AG09309 (cell line): ENCODE data around the gene TMEM151A.

Source experiments
- DNase-seq: peaks from one replicate; pipeline ENCODE4 v3.0.0-alpha.2; 2010; ENCODE audit warnings: low read depth
- H3K4me3 ChIP-seq: 2 replicates; pipeline ENCODE4 v1.5.1; 2011; ENCODE audit warnings: mild to moderate bottlenecking, low read depth, low read length, moderate library complexity; ENCODE audit not compliant: control insufficient read depth
- TF ChIP-seq, protein P1 (sequence below): IDR thresholded peaks from 2 replicates; pipeline ENCODE4 v1.5.1; 2011; ENCODE audit warnings: mild to moderate bottlenecking, low read depth, low read length, inconsistent platforms; ENCODE audit not compliant: insufficient read depth, control insufficient read depth; ENCODE audit errors: missing control alignments

The TMEM151A gene

DNA sequence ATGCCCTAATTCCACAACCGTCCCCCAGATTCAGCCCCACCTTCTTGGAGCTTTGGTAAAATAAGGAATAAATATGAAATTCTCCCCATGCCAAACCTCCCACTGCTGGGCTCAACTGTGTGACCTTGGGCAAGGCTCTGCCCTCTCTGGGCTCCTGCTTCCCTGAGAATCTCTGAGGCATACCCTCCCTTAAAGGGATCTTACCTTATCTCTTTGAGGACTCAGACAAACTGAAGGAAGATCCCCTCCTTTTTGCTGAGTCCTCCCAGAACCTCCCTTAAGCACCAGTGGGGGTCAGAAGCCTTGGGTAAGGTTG, 22.4 kb downstream of the TMEM151A start:
- DNase-seq, result no peak
- peak overlapping the region; percentile 74 for H3K4me3 ChIP-seq
- TF ChIP-seq, protein P1, sequence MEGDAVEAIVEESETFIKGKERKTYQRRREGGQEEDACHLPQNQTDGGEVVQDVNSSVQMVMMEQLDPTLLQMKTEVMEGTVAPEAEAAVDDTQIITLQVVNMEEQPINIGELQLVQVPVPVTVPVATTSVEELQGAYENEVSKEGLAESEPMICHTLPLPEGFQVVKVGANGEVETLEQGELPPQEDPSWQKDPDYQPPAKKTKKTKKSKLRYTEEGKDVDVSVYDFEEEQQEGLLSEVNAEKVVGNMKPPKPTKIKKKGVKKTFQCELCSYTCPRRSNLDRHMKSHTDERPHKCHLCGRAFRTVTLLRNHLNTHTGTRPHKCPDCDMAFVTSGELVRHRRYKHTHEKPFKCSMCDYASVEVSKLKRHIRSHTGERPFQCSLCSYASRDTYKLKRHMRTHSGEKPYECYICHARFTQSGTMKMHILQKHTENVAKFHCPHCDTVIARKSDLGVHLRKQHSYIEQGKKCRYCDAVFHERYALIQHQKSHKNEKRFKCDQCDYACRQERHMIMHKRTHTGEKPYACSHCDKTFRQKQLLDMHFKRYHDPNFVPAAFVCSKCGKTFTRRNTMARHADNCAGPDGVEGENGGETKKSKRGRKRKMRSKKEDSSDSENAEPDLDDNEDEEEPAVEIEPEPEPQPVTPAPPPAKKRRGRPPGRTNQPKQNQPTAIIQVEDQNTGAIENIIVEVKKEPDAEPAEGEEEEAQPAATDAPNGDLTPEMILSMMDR, result no peak

DNA sequence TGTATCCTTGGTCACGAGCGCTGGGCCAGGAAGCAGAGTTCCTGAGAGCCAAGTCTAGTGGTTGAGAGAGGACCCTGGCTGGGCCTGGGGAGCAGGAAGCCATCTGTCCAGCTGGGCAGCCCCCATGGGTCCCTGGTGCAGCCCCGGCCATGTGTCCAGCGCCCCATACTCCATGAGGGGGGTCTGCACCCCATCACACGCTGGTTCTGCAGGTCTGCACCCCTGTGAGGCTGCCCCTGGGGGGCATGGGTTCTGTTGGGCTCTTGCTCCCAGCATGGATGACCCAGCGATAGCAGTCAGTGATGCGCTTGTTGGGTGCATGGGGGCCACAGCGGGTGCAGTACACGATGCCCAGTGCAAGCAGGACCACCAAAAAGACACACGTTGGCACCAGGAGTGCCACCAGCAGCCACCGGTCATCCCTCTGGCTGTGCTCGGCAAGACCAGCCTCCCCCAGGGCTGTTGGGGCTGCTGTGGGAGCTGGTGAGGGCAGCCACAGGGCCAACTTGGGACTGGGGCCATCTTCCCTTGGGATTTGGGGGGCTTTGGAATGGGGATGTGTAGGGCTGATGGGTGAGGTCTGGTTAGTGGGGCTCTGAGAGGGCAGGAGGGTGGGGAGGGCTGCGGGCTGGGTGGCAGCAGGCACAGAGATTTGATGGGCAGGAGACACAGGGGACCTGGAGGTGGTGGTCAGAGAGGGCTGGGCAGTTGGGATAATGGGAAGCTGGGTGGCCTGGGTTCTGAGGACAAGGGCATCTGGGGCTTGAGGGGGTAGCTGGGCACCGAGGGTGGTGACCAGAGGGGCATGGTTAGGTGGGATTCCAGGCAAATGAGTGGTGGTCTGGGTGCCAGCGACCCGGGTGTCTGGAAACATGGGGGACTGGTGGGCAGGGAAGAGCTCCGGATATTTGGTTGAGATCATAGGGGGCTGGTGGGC, 23.1 kb downstream of the TMEM151A start:
- peak overlapping the region; percentile 74 for H3K4me3 ChIP-seq
- DNase-seq, result no peak
- TF ChIP-seq, protein P1, result no peak

DNA sequence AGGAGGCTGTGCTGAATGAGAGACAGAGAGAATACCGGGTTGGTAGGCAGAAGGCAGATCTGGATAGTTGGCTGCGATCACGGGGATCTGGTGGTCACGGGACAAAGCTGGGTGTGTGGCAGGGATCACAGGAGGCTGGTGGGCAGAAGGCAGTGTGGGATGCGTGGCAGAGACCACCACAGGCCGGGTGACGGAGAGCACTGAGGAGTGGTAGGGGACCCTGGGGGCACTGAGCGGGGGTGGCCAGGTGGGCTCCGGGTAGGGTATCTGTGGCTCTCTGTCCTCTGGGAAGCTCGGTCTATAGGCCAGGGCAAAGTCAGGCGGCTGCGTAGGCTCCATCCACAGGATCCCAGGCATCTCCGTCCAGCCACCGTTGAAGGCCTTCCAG, 23.8 kb downstream of the TMEM151A start:
- no peak for DNase-seq
- TF ChIP-seq, protein P1, result no peak
- peak overlapping the region; percentile 74 for H3K4me3 ChIP-seq

DNA sequence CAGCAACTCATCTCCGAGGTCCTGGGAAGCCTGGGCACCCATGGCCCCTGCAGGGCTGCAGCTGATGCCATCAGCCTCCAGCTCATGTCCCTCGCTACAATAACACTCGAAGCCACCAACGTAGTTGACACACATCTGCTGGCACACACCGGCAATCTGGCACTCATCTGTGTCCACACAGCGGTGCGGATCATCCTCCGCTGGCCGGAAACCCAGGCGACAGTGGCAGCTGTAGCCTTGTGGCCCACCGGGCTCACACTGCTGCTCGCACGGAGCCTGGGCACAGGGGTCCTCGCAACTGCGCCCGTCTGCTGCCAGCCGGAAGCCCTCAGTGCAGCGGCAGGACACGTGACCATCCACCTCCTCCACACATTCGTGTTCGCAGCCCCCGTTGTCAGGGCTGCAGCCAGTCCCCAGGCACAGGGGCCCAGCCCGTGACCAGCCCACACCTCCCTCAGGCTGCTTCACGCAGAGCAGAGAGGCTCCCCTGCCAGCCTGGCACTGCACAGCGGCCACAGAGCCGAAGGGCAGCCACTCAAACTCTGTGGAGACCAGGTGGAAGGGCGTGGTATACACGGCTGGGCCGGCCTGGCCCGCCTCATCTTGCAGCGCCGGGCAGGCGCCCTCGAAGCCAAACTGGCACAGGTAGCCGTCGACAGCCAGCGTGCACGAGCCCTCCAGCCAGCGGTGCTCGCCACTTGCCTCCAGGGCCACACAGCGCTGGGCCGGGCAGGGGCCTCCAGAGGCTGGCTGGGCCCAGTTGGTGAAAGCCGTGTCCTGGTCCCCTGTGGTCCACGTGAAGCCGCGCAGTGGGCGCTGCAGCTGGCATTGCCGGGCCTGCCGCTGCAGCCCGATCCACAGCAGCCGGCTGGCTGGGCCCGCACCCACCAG, 24.5 kb downstream of the TMEM151A start:
- DNase-seq, result no peak
- H3K4me3 ChIP-seq, result peak overlapping the region; percentile 74
- TF ChIP-seq, protein P1, result no peak

DNA sequence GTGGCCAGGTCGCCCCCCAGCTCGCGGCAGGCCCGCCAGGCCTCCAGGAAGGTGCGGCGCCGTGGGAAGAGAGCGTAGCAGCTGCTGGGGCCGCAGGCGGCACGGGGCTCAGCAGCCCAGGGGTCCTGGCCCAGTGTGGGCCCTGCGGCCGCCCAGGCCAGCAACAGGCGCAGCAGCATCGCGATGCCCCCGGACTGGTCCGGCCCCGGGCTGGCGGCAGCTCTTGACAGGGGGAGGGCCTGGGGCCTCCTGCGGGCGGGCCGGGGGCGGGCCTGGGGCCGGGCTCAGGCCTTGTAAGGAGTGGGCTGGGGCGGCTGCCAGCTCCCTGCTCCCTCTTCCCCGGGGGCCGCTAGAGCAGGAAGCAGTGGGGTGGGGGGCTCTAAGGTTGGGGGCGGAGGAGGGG, 25.2 kb downstream of the TMEM151A start, which contains the start of gene CD248:
TSS of gene CD248 (minus strand) at position 196 of the 403 bp plus-strand sequence. CDS start at position 179, 17 bp downstream.
- H3K4me3 ChIP-seq, result peak within 1 kb of the TSS; percentile 74
- TF ChIP-seq, protein P1, result no peak
- DNase-seq, result no peak

DNA sequence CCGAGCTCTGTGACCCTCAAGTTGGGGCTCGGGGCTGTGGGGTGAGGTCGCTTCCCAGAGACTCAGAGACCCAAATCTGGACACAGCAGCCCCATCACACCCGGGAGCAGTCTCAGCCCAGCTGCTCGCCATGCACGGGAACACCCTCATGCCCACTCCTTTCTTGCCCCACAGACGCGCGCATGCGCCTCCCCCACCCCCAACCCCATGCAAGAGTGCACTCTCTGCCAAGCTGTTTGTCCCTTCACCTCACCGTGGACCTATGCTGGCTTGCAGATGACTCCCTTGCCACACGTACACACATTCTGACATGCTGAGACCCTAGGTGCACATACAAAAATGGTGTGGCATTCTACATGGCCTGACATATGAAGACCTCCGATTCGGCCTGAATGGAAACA, 25.6 kb downstream of the TMEM151A start:
- TF ChIP-seq, protein P1, result no peak
- DNase-seq, result no peak
- peak overlapping the region; percentile 30 for H3K4me3 ChIP-seq
